NCI-H187 (cell line): ENCODE measurements around the gene PTPRD.

Experiments used
- DNase-seq, 2 experiments: peaks; one replicate each; lab custom pipeline; 2025; lab: John Stamatoyannopoulos, UW

PTPRD gene

GRCh38 chr9:9893837-9894236, 719.0 kb downstream of the PTPRD start:
- DNase-seq = no peak

GRCh38 chr9:9892217-9892616, 720.6 kb downstream of the PTPRD start:
- no peak for DNase-seq

- DNase-seq = no peak
Measured at GRCh38 chr9:9881692-9882091, 731.1 kb downstream of the PTPRD start.

- no peak for DNase-seq
Measured at GRCh38 chr9:9874270-9874669, 738.5 kb downstream of the PTPRD start.

- no peak for DNase-seq
Measured at GRCh38 chr9:9862235-9862810, 750.5 kb downstream of the PTPRD start.

- no peak for DNase-seq
Measured at GRCh38 chr9:9855177-9856078, 757.4 kb downstream of the PTPRD start.

- DNase-seq = no peak
Measured at GRCh38 chr9:9847750-9848149, 765.1 kb downstream of the PTPRD start.

- DNase-seq = no peak
Measured at GRCh38 chr9:9846557-9846956, 766.2 kb downstream of the PTPRD start.

GRCh38 chr9:9820436-9820835, 792.4 kb downstream of the PTPRD start:
- no peak for DNase-seq

GRCh38 chr9:9819886-9820285, 792.9 kb downstream of the PTPRD start:
- DNase-seq = no peak

- no peak for DNase-seq
Measured at GRCh38 chr9:9817176-9817575, 795.6 kb downstream of the PTPRD start.

GRCh38 chr9:9804109-9804508, 808.7 kb downstream of the PTPRD start:
- DNase-seq = no peak

GRCh38 chr9:9799287-9799686, 813.5 kb downstream of the PTPRD start:
- no peak for DNase-seq

GRCh38 chr9:9792144-9792857, 820.5 kb downstream of the PTPRD start:
- no peak for DNase-seq

GRCh38 chr9:9791611-9792010, 821.2 kb downstream of the PTPRD start:
- no peak for DNase-seq

- peak; percentile 23 to 29 for DNase-seq
Measured at GRCh38 chr9:9790216-9790872, 822.5 kb downstream of the PTPRD start.

- DNase-seq = no peak
Measured at GRCh38 chr9:9783711-9784110, 829.1 kb downstream of the PTPRD start.

- DNase-seq = no peak
Measured at GRCh38 chr9:9783211-9783610, 829.6 kb downstream of the PTPRD start.

- no peak for DNase-seq
Measured at GRCh38 chr9:9778293-9778692, 834.5 kb downstream of the PTPRD start.

GRCh38 chr9:9774471-9774870, 838.3 kb downstream of the PTPRD start:
- DNase-seq = no peak

- no peak for DNase-seq
Measured at GRCh38 chr9:9771314-9771713, 841.5 kb downstream of the PTPRD start.

GRCh38 chr9:9764821-9765220, 848.0 kb downstream of the PTPRD start:
- no peak for DNase-seq
